Activated T-cell treated with anti-CD3 and anti-CD28 coated beads, Interleukin-2, amount 50 U/mL, for 72 hours (primary cell): Measurements from ENCODE around the gene WTIP. TPM values are rescaled to one million over a fixed set of nuclear protein-coding genes. Genes with fewer than 3 reads are reported as not detected.
A peak's percentile ranks its signal among the peaks of the same experiment; 100 is the strongest.
"Not testable (repeated sequence)": the region's sequence is repeated elsewhere in the genome, so short reads cannot be mapped to it uniquely, and the experiment has no call there.

ENCODE experiments used
- ATAC-seq, 2 donors: fragments of 150-1000 bp; cut with Tn5 transposase; replicated peaks in 1 of 2; 2 replicates each; pipeline ENCODE4 v1.10.0; 2021; ENCODE audit warnings: moderate library complexity in 2 of 2, mild to moderate bottlenecking in 1 of 2
- DNase-seq, 2 donors: peaks; one replicate each; pipeline ENCODE4 v3.0.0; 2021 to 2022; ENCODE audit warnings: mixed read lengths in 1 of 2
- H3K27ac Mint-ChIP-seq: one replicate; pipeline ENCODE4 v1.8.0; 2022; ENCODE audit warnings: mild to moderate bottlenecking, moderate library complexity, mixed read lengths
- H3K27me3 Mint-ChIP-seq: one replicate; pipeline ENCODE4 v1.8.0; 2022; ENCODE audit warnings: low read depth, mixed read lengths
- H3K36me3 Mint-ChIP-seq, 2 donors: one replicate each; pipeline ENCODE4 v1.8.0; 2022; ENCODE audit warnings: mixed read lengths in 2 of 2, mild to moderate bottlenecking in 1 of 2; ENCODE audit not compliant: insufficient read depth in 2 of 2
- H3K4me1 Mint-ChIP-seq: one replicate; pipeline ENCODE4 v1.8.0; 2022; ENCODE audit warnings: low read depth, mixed read lengths
- H3K4me3 Mint-ChIP-seq, 2 donors: one replicate each; pipeline ENCODE4 v1.8.0; 2022; ENCODE audit warnings: mild to moderate bottlenecking in 2 of 2, mixed read lengths in 2 of 2, moderate library complexity in 2 of 2
- H3K9me3 Mint-ChIP-seq, 2 donors: one replicate each; pipeline ENCODE4 v1.8.0; 2022; ENCODE audit warnings: mixed read lengths in 2 of 2
- total RNA-seq, 2 donors: library from RNA; stranded (reverse); gene quantifications; one replicate each; pipeline ENCODE4 v1.2.3, GENCODE V29; 2022

Gene WTIP
- total RNA-seq, 2 donors from 2014 or later, result 0.30 to 0.70 TPM

GRCh38 chr19:34468409-34468808, 13.1 kb upstream of the WTIP start:
- Mint-ChIP-seq H3K4me1 (peaks cover 4% of the 10 kb centered on the region), H3K27ac (peak overlapping the region; percentile 49), H3K36me3 (peaks cover 10 to 33% of the 10 kb centered on the region in 2 donors), H3K27me3 (no peaks in the 10 kb centered on the region), H3K9me3 (no peaks in the 10 kb centered on the region), H3K4me3 (no peak overlapping the region)
- DNase-seq (no peak), ATAC-seq (peak in 1 of 2 donors; percentile 42)

- peaks cover 10 to 28% of the 10 kb centered on the region in 2 donors for H3K36me3 Mint-ChIP-seq
- not testable (repeated sequence) for ATAC-seq, H3K4me3 Mint-ChIP-seq, H3K9me3 Mint-ChIP-seq, H3K4me1 Mint-ChIP-seq, H3K27me3 Mint-ChIP-seq, DNase-seq, H3K27ac Mint-ChIP-seq
These were observed 12.5 kb upstream of the WTIP start for GRCh38 chr19:34469026-34469425.

DNA sequence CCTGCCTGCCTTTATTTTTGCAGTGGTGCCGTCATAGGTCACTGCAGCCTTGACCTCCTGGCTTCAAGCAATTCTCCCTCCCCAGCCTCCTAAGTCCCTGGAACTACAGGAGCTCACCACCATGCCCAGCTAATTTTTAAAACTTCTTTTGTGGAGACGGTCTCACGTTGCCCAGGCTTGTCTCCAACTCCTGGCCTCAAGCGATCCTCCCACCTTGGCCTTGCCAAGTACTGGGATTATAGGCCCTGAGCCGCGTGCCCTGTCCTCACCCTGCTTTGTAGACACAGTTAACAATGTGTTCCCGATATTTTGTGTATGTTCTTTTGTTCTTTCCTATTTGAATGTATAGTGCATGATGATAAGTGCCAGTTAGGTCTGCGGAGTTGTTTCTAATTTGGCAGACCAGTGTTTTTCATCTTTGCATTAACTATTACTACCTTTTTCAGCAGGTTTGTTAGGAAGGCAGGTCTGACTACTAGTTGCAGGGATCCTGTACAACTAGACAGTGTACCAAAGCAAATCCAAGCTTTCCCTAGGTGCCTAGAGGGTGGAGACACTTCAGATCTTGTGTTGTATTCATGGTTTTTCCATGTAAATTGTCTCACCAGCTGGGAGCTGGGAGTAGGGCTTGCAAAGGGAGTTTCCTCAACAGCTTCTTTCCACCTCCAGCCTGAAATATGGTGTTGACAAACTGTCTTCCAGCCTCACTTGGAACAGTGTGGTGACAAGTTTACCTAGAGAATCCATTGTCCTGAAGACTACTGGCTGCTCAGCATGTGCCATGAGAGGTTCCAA, 9.5 kb upstream of the WTIP start:
- ATAC-seq (no peak), DNase-seq (no peak)
- no peaks in the 10 kb centered on the region for H3K9me3 Mint-ChIP-seq
- no peaks in the 10 kb centered on the region for H3K27me3 Mint-ChIP-seq
- peaks cover 6 to 18% of the 10 kb centered on the region in 2 donors for H3K36me3 Mint-ChIP-seq
- H3K27ac Mint-ChIP-seq, result no peak overlapping the region
- H3K4me3 Mint-ChIP-seq, result no peak overlapping the region
- peaks cover 30% of the 10 kb centered on the region for H3K4me1 Mint-ChIP-seq

GRCh38 chr19:34474233-34474989, 7.1 kb upstream of the WTIP start:
- no peak for ATAC-seq
- Mint-ChIP-seq H3K9me3 (no peaks in the 10 kb centered on the region), H3K27me3 (peaks cover 8% of the 10 kb centered on the region), H3K36me3 (peaks cover 2 to 14% of the 10 kb centered on the region in 2 donors), H3K27ac (peak overlapping the region; percentile 59), H3K4me1 (peaks cover 30% of the 10 kb centered on the region), H3K4me3 (no peak overlapping the region)
- no peak for DNase-seq

- peaks cover 30% of the 10 kb centered on the region for H3K4me1 Mint-ChIP-seq
- DNase-seq (peak; percentile 34 to 39), ATAC-seq (peak; percentile 84 to 86)
- H3K9me3 Mint-ChIP-seq, result no peaks in the 10 kb centered on the region
- peak overlapping the region; percentile 59 for H3K27ac Mint-ChIP-seq
- H3K4me3 Mint-ChIP-seq, result peak overlapping the region; percentile 10 to 44
- peaks cover 2 to 14% of the 10 kb centered on the region in 2 donors for H3K36me3 Mint-ChIP-seq
- H3K27me3 Mint-ChIP-seq, result peaks cover 16% of the 10 kb centered on the region
These were observed 6.3 kb upstream of the WTIP start for GRCh38 chr19:34475026-34475974.

DNA sequence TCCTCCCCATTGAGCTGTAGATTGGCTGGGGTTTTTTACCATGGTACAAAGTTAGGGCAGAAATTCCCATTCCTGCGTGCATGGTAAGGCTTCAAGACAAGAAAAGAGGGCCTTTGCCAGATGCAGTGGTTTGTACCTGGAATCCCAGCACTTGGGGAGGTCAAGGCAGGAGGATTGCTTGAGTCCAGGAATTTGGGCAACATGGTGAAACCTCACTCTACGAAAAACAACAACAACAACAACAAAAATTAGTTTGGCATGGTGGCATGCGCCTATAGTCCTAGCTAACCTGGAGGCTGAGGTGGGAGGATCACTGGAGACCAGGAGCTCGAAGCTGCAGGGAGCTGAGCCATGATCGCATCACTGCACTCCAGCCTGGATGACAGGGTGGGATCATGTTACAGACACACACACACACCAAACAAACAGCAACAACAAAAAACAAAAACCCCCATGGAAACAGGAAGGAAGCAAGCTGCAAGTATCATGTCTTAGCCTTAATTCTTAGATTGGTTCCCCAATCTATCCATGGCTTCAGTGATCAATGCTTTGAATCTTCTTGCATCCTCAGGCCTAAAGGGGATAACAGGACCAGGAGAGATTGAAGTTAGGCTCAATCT, 5.5 kb upstream of the WTIP start:
- H3K4me1 Mint-ChIP-seq, result peaks cover 30% of the 10 kb centered on the region
- no peaks in the 10 kb centered on the region for H3K9me3 Mint-ChIP-seq
- peaks cover 23% of the 10 kb centered on the region for H3K27me3 Mint-ChIP-seq
- H3K27ac Mint-ChIP-seq, result no peak overlapping the region
- peaks cover 2 to 14% of the 10 kb centered on the region in 2 donors for H3K36me3 Mint-ChIP-seq
- no peak for DNase-seq
- ATAC-seq, result no peak
- no peak overlapping the region for H3K4me3 Mint-ChIP-seq

GRCh38 chr19:34478496-34478895, 3.1 kb upstream of the WTIP start:
- not testable (repeated sequence) for H3K4me3 Mint-ChIP-seq, H3K27ac Mint-ChIP-seq, DNase-seq, H3K9me3 Mint-ChIP-seq, H3K36me3 Mint-ChIP-seq, ATAC-seq
- H3K4me1 Mint-ChIP-seq, result peaks cover 32% of the 10 kb centered on the region
- H3K27me3 Mint-ChIP-seq, result peaks cover 32% of the 10 kb centered on the region

- H3K36me3 Mint-ChIP-seq, result peaks cover 0 to under 1% of the 10 kb centered on the region in 2 donors
- ATAC-seq, result no peak
- H3K27ac Mint-ChIP-seq, result no peak overlapping the region
These were observed 2.2 kb upstream of the WTIP start for GRCh38 chr19:34479396-34479795.

DNA sequence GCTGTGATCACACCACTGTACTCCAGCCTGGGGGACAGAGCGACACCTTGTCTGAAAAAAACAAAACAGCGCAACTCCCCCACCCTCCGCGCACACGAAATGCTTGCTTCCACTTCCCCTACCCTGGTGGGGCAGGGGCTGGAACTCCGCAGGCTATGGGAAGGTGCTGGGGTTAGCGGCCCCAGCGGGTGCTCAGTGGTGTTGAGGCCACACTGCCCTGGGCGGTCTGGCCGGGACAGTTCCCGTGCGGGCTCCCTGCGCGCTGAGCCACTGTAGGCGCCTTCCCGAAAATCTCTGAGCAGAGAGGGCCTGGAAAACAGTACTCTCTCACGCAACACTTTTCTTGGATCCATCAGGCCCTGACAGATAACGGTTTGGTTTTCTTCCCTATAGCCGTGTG, 1.1 kb upstream of the WTIP start:
- DNase-seq, result no peak
- no peaks in the 10 kb centered on the region for H3K9me3 Mint-ChIP-seq

More at GRCh38 chr19:34479396-34479795, 2.2 kb upstream of the WTIP start:
- Mint-ChIP-seq H3K9me3 (no peaks in the 10 kb centered on the region), H3K27me3 (peaks cover 41% of the 10 kb centered on the region), H3K4me1 (peaks cover 29% of the 10 kb centered on the region), H3K4me3 (no peak overlapping the region)
- no peak for DNase-seq

DNA sequence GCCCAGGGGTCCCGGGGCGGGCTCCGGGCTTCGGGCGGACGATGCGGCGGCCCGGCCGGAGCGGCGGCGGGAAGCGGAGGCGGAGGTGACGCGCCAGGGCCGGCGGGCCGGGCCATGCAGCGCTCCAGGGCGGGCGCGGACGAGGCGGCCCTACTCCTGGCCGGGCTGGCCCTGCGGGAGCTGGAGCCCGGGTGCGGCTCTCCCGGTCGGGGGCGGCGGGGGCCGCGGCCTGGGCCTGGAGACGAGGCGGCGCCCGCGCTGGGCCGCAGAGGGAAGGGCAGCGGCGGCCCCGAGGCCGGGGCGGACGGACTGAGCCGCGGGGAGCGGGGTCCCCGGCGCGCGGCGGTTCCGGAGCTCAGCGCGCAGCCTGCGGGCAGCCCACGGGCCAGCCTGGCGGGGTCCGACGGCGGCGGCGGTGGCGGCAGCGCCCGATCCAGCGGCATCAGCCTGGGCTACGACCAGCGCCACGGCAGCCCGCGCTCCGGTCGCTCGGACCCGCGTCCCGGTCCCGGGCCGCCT, 362 bp downstream of the WTIP start:
- no peaks in the 10 kb centered on the region for H3K9me3 Mint-ChIP-seq
- peaks cover 6% of the 10 kb centered on the region for H3K4me1 Mint-ChIP-seq
- ATAC-seq (peak; percentile 41 to 42), DNase-seq (no peak)
- H3K36me3 Mint-ChIP-seq, result no peaks in the 10 kb centered on the region
- H3K4me3 Mint-ChIP-seq, result no peak overlapping the region
- H3K27ac Mint-ChIP-seq, result no peak overlapping the region
- H3K27me3 Mint-ChIP-seq, result peaks cover 46% of the 10 kb centered on the region

More for the DNA sequence above, 1.1 kb upstream of the WTIP start:
- Mint-ChIP-seq H3K36me3 (no peaks in the 10 kb centered on the region), H3K4me3 (peak overlapping the region in 1 of 2 donors; percentile 56), H3K4me1 (peaks cover 18% of the 10 kb centered on the region), H3K27ac (no peak overlapping the region), H3K27me3 (peaks cover 42% of the 10 kb centered on the region)
- ATAC-seq, result no peak

- Mint-ChIP-seq H3K27me3 (peaks cover 46% of the 10 kb centered on the region), H3K9me3 (no peaks in the 10 kb centered on the region), H3K4me3 (peak overlapping the region; percentile 46 to 79), H3K4me1 (peaks cover 6% of the 10 kb centered on the region), H3K27ac (no peak overlapping the region), H3K36me3 (no peaks in the 10 kb centered on the region)
- DNase-seq, result no peak
- ATAC-seq, result peak; percentile 21 to 25
These were observed 1.1 kb downstream of the WTIP start for GRCh38 chr19:34482380-34483250.
